HG03442 (cell line): ENCODE measurements around the gene PHYHD1.

Experiments used
- ATAC-seq: cut with Tn5 transposase; IDR thresholded peaks from one replicate; pipeline ENCODE4 v1.9.1; 2021; ENCODE audit warnings: mild to moderate bottlenecking, moderate library complexity; ENCODE audit not compliant: unreplicated experiment

The PHYHD1 gene

DNA sequence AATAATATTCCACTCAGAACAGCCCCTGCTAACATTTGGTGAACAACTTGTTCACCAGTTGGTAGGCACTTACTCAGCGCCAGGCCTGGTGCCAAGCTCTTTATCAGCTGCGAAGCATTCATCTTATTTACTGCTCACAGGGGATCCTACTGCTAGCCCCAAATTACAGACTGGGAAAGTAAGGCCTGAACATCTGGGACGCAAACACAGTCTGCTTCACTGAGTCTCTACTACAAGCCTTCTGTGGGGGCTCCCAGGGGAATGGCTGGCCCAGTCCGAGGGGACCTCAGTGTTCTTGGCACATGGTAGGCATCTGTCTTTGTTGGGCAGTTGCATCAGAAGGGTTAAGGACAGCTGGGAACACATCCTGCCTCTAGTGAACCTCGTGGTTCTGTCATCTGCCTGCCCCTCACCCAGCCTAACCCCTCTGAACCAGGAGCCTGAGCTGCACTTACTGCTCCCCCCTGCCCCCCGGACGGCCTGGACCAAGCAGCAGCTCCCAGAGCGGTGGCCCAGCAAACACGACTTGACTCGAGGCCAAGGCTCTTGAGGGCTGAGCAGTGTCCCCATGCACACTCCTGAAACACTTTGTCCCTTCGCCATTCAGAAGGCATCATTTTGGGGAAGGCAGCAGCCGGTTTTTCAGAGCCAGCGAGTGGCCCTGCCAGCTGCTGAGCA lies at the start of gene PHYHD1:
Gene PHYHD1, plus strand, starts transcription at position 602 of the 678 bp plus-strand sequence. CDS start 1,342 bp downstream, outside the sequence.
- no peak for ATAC-seq

GRCh38 chr9:128877852-128878251 lies 42.9 kb upstream of the PHYHD1 start:
- ATAC-seq: no peak

DNA sequence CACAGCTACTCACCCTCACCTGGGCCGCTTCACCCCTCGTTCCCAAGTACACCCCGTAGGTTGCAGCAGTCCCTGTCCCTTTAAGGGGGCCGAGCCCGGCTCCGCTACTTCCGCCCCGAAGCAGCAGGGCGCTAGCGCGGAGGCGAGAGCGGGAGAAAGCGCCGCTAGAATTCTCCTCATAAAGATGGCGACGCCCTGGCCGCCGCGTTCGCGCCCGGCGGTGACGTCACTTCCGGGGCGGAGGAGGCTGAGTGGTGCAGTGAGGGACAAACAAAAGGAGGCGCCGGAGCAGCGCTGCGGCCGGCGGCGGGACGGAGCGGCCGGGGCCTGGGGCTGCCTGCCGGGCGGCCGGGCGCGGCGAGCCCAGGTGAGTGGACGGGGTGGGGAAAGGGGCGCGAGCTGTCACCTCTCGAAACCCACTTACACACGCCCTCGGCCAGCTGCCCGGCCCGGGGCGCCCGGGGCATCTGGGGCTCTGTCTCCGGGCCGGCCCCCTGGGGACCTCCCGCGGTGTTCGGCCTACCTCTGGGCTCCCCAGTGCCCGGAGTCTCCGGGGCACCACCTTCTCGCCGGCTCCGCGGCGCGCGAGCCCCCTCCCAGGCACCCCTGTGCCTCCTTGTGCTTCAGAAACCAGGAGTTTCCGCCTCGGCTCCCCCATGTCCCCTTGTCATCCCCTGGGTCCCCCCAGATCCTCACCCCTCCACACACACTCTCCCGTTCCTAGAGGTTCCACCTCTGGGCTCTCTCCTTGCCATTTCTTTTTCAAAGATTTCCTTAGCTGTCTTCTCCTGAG lies 38.7 kb upstream of the PHYHD1 start, which contains the start of the genes KYAT1 and LRRC8A:
Gene KYAT1, minus strand, starts transcription at position 67 of the 793 bp plus-strand sequence. CDS start 36,545 bp downstream, outside the sequence.
Gene LRRC8A, plus strand, starts transcription at position 250 of the 793 bp plus-strand sequence. CDS start 25,032 bp downstream, outside the sequence.
- peak; percentile 83 for ATAC-seq

DNA sequence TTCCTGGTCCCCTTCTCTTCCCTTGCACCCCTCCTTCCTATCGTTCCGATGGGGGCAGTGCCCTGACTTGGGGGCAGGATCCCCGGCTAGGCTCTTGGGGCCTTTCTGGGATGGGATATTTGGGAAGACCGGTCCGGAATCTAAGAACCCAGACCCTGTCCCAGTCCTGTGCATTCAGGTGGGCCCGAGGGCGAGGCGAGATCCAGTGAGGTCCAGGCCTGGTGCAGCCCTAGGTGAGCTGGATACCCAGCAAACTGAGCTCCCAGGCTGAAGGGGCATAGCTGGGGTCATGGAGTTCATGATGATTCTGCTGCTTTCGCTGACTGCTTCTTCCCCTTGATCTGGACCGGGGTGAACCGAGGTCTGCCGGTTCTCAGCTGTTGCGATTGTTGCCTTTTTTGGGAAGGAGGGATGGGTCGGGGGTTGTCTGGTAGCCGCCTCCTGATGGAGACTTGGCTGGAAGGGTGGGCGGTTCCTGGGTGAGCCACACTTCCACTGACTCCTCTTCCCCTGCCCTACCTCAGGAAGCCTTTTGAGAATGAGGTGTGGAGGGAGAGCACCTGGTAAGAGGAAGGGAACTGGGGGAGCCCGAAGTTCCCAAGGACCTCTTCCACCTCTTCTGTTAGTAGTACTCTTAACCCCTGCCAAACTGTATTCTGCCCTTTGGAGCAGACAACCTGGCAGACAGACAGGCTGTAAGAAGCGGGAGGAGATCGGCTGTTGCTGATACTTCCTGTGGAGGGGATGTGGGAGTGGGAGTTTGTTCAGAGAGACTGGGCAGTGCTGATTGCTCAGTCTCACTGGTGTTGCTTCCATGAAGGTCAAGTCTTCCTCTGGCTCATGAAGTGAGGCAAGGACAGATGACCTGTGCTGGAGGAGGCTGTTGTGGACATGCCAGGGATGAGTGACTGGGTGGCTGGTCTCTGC lies 37.8 kb upstream of the PHYHD1 start:
- no peak for ATAC-seq

DNA sequence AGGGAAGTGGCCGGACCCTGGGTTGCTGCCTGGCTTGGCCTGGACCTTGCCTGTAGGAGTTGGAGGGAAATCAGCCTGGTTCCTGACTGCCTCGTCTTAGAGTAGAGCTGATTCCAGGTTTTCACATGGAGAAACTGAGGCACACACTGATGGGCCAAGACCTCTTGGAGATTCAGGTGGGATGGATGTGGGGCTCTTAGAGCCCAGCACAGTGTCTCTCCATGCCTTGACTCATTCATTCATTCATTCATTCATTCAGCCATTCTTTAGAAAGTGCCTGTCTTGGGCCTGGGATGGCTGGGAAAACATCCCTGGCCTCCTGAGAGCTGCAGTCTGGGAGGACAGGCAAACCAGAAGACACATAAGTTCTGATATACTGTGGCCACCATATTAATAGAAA lies 36.6 kb upstream of the PHYHD1 start:
- no peak for ATAC-seq

GRCh38 chr9:128885376-128885775 lies 35.4 kb upstream of the PHYHD1 start:
- no peak for ATAC-seq

GRCh38 chr9:128885798-128886197 lies 35.0 kb upstream of the PHYHD1 start:
- ATAC-seq: no peak

DNA sequence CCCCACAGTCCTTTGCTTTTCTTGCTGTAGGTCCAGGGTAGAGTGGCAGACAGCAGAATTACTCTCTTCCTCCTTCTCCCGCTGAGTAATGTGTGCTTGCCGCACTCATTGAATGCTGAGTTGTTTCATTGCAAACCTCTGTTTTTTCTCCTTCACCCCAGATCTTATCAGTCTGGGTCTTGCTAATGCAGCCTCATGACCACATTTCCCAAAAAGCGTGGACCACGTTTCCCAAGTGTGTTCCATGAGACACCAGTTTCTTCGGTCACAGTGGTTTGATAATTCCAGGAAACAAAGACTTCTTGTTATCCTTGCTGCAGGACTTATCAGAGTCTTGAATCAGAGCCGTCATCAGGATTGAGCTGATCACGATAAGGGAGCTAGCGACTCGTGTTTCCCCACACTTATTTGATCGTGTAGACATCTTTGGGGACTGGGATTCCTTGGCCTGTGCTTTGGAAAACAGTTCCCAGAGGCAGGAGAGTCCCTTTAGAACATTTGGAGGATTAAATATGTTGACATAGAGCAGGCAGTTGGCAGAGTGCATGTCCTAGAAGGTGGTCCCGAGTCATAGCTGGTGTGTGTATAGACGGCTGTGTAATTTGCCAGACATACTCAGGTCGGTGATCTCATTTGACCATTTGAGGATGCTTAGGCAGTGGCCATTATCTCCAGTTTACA lies 34.4 kb upstream of the PHYHD1 start:
- no peak for ATAC-seq

GRCh38 chr9:128887049-128887448 lies 33.7 kb upstream of the PHYHD1 start:
- ATAC-seq: no peak

DNA sequence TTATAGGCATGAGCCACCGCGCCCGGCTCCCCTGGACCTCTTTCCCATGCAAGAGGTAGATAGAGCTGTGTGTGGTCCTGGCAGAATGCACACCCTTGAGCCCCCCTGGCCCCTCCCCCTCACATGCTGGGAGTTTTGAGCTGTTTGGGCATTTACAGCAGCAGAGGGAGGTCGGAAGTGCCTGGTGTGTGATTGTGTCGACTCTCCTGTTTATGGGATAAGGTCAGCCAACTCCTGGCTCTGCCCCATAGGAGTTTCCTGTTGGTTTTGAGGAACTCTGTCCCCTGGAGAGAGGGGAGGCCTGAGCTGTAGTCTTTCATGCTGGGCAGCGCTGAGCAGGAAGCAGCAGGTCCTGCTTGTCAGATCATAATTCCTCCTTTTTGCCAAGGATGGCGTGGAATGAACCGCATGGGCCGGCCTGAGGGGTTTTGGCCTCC lies 32.9 kb upstream of the PHYHD1 start:
- ATAC-seq: no peak

- ATAC-seq: no peak
Observed at GRCh38 chr9:128891321-128892220, 29.2 kb upstream of the PHYHD1 start.

- ATAC-seq: no peak
Observed at GRCh38 chr9:128892221-128892921, 28.4 kb upstream of the PHYHD1 start.

DNA sequence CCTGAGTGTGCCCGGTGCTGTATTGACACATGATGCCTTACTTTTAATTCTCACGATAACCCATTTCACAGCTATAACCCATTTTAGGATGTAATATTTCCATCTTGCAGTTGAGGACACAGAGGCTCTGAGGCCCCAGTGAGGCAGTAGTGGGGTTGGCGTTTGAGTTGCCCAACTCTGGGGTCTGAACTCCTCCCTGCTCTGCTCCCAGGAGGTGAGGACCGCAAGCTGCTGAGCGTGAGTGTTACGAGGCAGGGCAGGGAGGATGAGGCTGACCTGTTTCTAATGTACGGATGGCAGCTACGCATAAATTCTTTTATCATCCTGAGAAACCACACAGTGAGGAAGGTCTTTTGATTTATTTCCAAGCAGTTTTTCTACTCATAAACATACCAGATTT lies 27.4 kb upstream of the PHYHD1 start:
- no peak for ATAC-seq

DNA sequence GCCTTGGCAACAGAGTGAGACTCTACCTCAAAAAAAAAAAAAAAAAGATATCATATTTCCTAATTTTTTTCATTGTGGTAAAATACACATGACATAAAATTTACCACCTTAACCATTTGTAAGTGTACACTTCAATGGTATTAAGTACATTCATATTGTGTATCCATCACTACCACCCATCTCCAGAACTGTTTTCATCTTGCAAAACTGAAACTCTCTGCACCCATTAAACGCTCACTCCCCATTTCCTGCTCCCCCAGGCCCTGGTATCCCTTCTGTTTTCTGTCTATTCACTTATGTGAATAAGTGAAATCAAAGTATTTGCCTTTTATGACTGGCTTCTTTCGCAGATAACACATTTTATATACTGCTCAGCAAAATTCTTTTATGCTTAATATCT lies 26.0 kb upstream of the PHYHD1 start:
- no peak for ATAC-seq

DNA sequence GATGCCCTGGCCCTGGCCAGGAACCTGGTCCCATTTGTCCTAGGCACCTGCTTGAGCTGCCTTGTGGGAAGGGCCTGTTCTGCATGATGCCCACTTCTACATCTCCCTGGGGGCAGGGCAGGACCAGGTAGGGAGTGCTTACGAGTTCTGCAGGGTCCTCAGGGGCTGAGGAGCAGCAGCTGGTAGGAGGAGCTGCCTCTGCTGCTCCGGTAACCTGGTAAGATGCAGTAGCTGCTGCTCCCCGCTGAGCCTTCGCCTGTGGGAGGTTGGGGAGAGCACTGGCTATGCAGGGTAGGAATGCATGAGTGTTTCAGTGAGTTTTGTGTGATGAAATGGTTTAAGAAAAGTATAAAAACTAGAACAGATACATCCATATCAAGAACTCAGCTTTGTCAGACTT lies 25.2 kb upstream of the PHYHD1 start:
- ATAC-seq: no peak

GRCh38 chr9:128898382-128898781 lies 22.4 kb upstream of the PHYHD1 start:
- no peak for ATAC-seq

- no peak for ATAC-seq
Observed at GRCh38 chr9:128898845-128899565, 21.8 kb upstream of the PHYHD1 start.
